Measurements from ENCODE around the gene DPEP2. TPM values are rescaled to one million over a fixed set of nuclear protein-coding genes. Genes with fewer than 3 reads are reported as not detected.

Gene DPEP2
- total RNA-seq, 1 donor from 2014 or later, result not detected

- H3K4me3 Mint-ChIP-seq (ENCODE audit: unreplicated experiment), result peak within 1 kb of the TSS; percentile 100
- no peaks in the 10 kb centered on the region for H3K27me3 Mint-ChIP-seq (ENCODE audit: low read depth)
- peak; percentile 94 for DNase-seq (ENCODE audit: low spot score)
- peaks cover 7% of the 10 kb centered on the region for H3K36me3 Mint-ChIP-seq (ENCODE audit: low read depth)
- H3K4me1 Mint-ChIP-seq (ENCODE audit: low read depth), result peaks cover 25% of the 10 kb centered on the region
- no peaks in the 10 kb centered on the region for H3K9me3 Mint-ChIP-seq (ENCODE audit: low read depth)
- peak; percentile 39 for TF ChIP-seq CTCF (IDR thresholded peaks at IDR 0.05)
- peak within 1 kb of the TSS; percentile 99 for H3K27ac Mint-ChIP-seq (ENCODE audit: unreplicated experiment)
Observed at GRCh38 chr16:68022728-68023537, 23.6 kb upstream of the DPEP2 start, which contains the start of the genes DDX28 and DUS2. TSS of gene DDX28 (minus strand) at chr16:68023232. CDS start at chr16:68023202, 30 bp downstream. TSS of gene DUS2 (plus strand) at chr16:68023284. CDS start at chr16:68038024, 14,740 bp downstream.

- no peak for TF ChIP-seq CTCF (IDR thresholded peaks at IDR 0.05)
- Mint-ChIP-seq H3K27ac (ENCODE audit: unreplicated experiment) (peak overlapping the region; percentile 99), H3K27me3 (ENCODE audit: low read depth) (no peaks in the 10 kb centered on the region), H3K36me3 (ENCODE audit: low read depth) (peaks cover 2% of the 10 kb centered on the region), H3K9me3 (ENCODE audit: low read depth) (no peaks in the 10 kb centered on the region), H3K4me1 (ENCODE audit: low read depth) (peaks cover 25% of the 10 kb centered on the region), H3K4me3 (ENCODE audit: unreplicated experiment) (peak overlapping the region; percentile 100)
- DNase-seq (ENCODE audit: low spot score), result no peak
Observed at GRCh38 chr16:68022278-68022727, 23.0 kb upstream of the DPEP2 start.

GRCh38 chr16:68021490-68021889 lies 22.2 kb upstream of the DPEP2 start:
- DNase-seq (ENCODE audit: low spot score), result no peak
- Mint-ChIP-seq H3K4me1 (ENCODE audit: low read depth) (peaks cover 25% of the 10 kb centered on the region), H3K27ac (ENCODE audit: unreplicated experiment) (no peak overlapping the region), H3K4me3 (ENCODE audit: unreplicated experiment) (peak overlapping the region; percentile 40), H3K27me3 (ENCODE audit: low read depth) (no peaks in the 10 kb centered on the region), H3K36me3 (ENCODE audit: low read depth) (peaks cover 2% of the 10 kb centered on the region), H3K9me3 (ENCODE audit: low read depth) (no peaks in the 10 kb centered on the region)
- TF ChIP-seq CTCF (IDR thresholded peaks at IDR 0.05), result no peak

- Mint-ChIP-seq H3K27ac (ENCODE audit: unreplicated experiment) (no peak overlapping the region), H3K27me3 (ENCODE audit: low read depth) (peaks cover 2% of the 10 kb centered on the region), H3K4me3 (ENCODE audit: unreplicated experiment) (no peak overlapping the region), H3K4me1 (ENCODE audit: low read depth) (peaks cover 22% of the 10 kb centered on the region), H3K36me3 (ENCODE audit: low read depth) (peaks cover 2% of the 10 kb centered on the region), H3K9me3 (ENCODE audit: low read depth) (no peaks in the 10 kb centered on the region)
- TF ChIP-seq CTCF (IDR thresholded peaks at IDR 0.05), result no peak
- DNase-seq (ENCODE audit: low spot score), result no peak
Observed at GRCh38 chr16:68019167-68019680, 19.9 kb upstream of the DPEP2 start.

GRCh38 chr16:68015681-68016080 lies 16.4 kb upstream of the DPEP2 start, which contains the start of gene DPEP2NB:
TSS of gene DPEP2NB (minus strand) at chr16:68015911. CDS start at chr16:68015770, 141 bp downstream.
- Mint-ChIP-seq H3K9me3 (ENCODE audit: low read depth) (no peaks in the 10 kb centered on the region), H3K27me3 (ENCODE audit: low read depth) (peaks cover 2% of the 10 kb centered on the region), H3K27ac (ENCODE audit: unreplicated experiment) (no peak within 1 kb of the TSS), H3K4me3 (ENCODE audit: unreplicated experiment) (no peak within 1 kb of the TSS), H3K4me1 (ENCODE audit: low read depth) (no peaks in the 10 kb centered on the region), H3K36me3 (ENCODE audit: low read depth) (no peaks in the 10 kb centered on the region)
- DNase-seq (ENCODE audit: low spot score), result no peak
- no peak for TF ChIP-seq CTCF (IDR thresholded peaks at IDR 0.05)
